Liver (tissue), 9 donors: ENCODE data around the gene EFNA2. TPM values are rescaled to one million over a fixed set of nuclear protein-coding genes. Genes with fewer than 3 reads are reported as not detected.

Experiments used
- DNase-seq: peaks from one replicate; pipeline ENCODE4 v3.0.0-alpha.2; 2017; ENCODE audit warnings: low spot score
- H3K27ac ChIP-seq, 2 donors: one replicate each; pipeline ENCODE4 v1.7.0; 2013; ENCODE audit warnings: inconsistent platforms in 2 of 2, low read length in 2 of 2, control low read depth in 1 of 2, low read depth in 1 of 2, mild to moderate bottlenecking in 1 of 2
- H3K27me3 ChIP-seq, 4 donors: one replicate each; pipeline versions ENCODE4 v1.6.1 to v1.7.0; 2013; ENCODE audit warnings: low read length in 3 of 4, inconsistent platforms in 1 of 4, mild to moderate bottlenecking in 1 of 4, moderate library complexity in 1 of 4; ENCODE audit not compliant: control insufficient read depth in 4 of 4, insufficient read depth in 4 of 4
- H3K36me3 ChIP-seq, 4 donors: one replicate each; pipeline versions ENCODE4 v1.6.1 to v1.7.0; 2013; ENCODE audit warnings: low read length in 3 of 4, mild to moderate bottlenecking in 3 of 4, low read depth in 1 of 4, moderate library complexity in 1 of 4; ENCODE audit not compliant: control insufficient read depth in 4 of 4, insufficient read depth in 3 of 4
- H3K4me1 ChIP-seq, 4 donors: one replicate each; pipeline versions ENCODE4 v1.6.1 to v1.7.0; 2013; ENCODE audit warnings: low read length in 3 of 4, mild to moderate bottlenecking in 3 of 4, moderate library complexity in 1 of 4; ENCODE audit not compliant: control insufficient read depth in 4 of 4, insufficient read depth in 4 of 4
- H3K4me3 ChIP-seq, 3 donors: one replicate each; pipeline versions ENCODE4 v1.6.1 to v1.7.0; 2013; ENCODE audit warnings: low read length in 3 of 3, control low read depth in 1 of 3, low read depth in 1 of 3, mild to moderate bottlenecking in 1 of 3
- H3K9ac ChIP-seq, 2 donors: one replicate each; pipeline ENCODE4 v1.7.0; 2013; ENCODE audit warnings: low read length in 2 of 2, mild to moderate bottlenecking in 2 of 2, moderate library complexity in 2 of 2, control low read depth in 1 of 2, low read depth in 1 of 2
- H3K9me3 ChIP-seq, 4 donors: one replicate each; pipeline versions ENCODE4 v1.6.1 to v1.7.0; 2013; ENCODE audit warnings: low read length in 3 of 4; ENCODE audit not compliant: control insufficient read depth in 4 of 4
- EGR1 ChIP-seq, 2 donors: IDR thresholded peaks; 2 replicates each; pipeline ENCODE4 v1.6.1; 2016 to 2018; ENCODE audit warnings: antibody characterized with exemption in 2 of 2, low read depth in 2 of 2
- FOXA1 ChIP-seq: IDR thresholded peaks from 2 replicates; pipeline ENCODE4 v1.6.1; 2016; ENCODE audit warnings: antibody characterized with exemption
- FOXA2 ChIP-seq: IDR thresholded peaks from 2 replicates; pipeline ENCODE4 v1.6.1; 2016; ENCODE audit warnings: antibody characterized with exemption
- GABPA ChIP-seq, 2 donors: IDR thresholded peaks in 1 of 2; conservative IDR thresholded peaks in 1 of 2; 2 replicates each; pipeline ENCODE4 v1.6.1; 2016; ENCODE audit warnings: antibody characterized with exemption in 2 of 2, mild to moderate bottlenecking in 1 of 2, moderate library complexity in 1 of 2
- HNF4A ChIP-seq, 2 donors: conservative IDR thresholded peaks; 2 replicates each; pipeline ENCODE4 v1.6.1; 2016; ENCODE audit warnings: antibody characterized with exemption in 2 of 2, mild to moderate bottlenecking in 2 of 2
- HNF4G ChIP-seq: IDR thresholded peaks from 2 replicates; pipeline ENCODE4 v1.6.1; 2016; ENCODE audit warnings: antibody characterized with exemption
- JUND ChIP-seq, 2 donors: IDR thresholded peaks; 2 replicates each; pipeline ENCODE4 v1.6.1; 2016; ENCODE audit warnings: antibody characterized with exemption in 2 of 2
- NR2F2 ChIP-seq: IDR thresholded peaks from 2 replicates; pipeline ENCODE4 v1.6.1; 2016; ENCODE audit warnings: antibody characterized with exemption
- RAD21 ChIP-seq, 2 donors: IDR thresholded peaks; 2 replicates each; pipeline ENCODE4 v1.6.1; 2016; ENCODE audit warnings: antibody characterized with exemption in 2 of 2, mild to moderate bottlenecking in 2 of 2
- RXRA ChIP-seq, 2 donors: IDR thresholded peaks; 2 replicates each; pipeline ENCODE4 v1.6.1; 2017 to 2018; ENCODE audit warnings: antibody characterized with exemption in 2 of 2, mild to moderate bottlenecking in 1 of 2
- SP1 ChIP-seq: IDR thresholded peaks from 2 replicates; pipeline ENCODE4 v1.6.1; 2018; ENCODE audit warnings: antibody characterized with exemption, mild to moderate bottlenecking
- TAF1 ChIP-seq: conservative IDR thresholded peaks from 2 replicates; pipeline ENCODE4 v1.6.1; 2016; ENCODE audit warnings: antibody characterized with exemption, mild to moderate bottlenecking
- YY1 ChIP-seq: IDR thresholded peaks from 2 replicates; pipeline ENCODE4 v1.6.1; 2016; ENCODE audit warnings: antibody characterized with exemption, mild to moderate bottlenecking
- WGBS: extraction: QIAGEN DNeasy Blood & Tissue Kit; methylation state at CpG from one replicate; pipeline ENCODE4 v1.1.7; 2013; 5-methylcytosine and 5-hydroxymethylcytosine counted together
- polyA plus RNA-seq, 2 donors: library from polyadenylated mRNA; stranded (reverse) in 1 of 2; unstranded in 1 of 2; fragments of 200-250 nt in 1 of 2; fragments of >200 nt in 1 of 2; fragmentation: Nextera tagmentation in 1 of 2; extraction: Ambion mirVana in 1 of 2; gene quantifications; one replicate each; pipeline versions ENCODE4 v1.2.1 to v1.2.3, GENCODE V29; 2013 to 2015
- total RNA-seq, 2 donors: library from RNA; depleted of rRNA; stranded (reverse); fragments of >200 nt; gene quantifications; one replicate each; pipeline ENCODE4 v1.2.3, GENCODE V29; 2014
- TF ChIP-seq, protein P1 (sequence below): IDR thresholded peaks from 2 replicates; pipeline ENCODE4 v1.6.1; 2016; ENCODE audit warnings: antibody characterized with exemption
- TF ChIP-seq, protein P2 (sequence below): IDR thresholded peaks from 2 replicates; pipeline ENCODE4 v1.6.1; 2016; ENCODE audit warnings: antibody characterized with exemption
- TF ChIP-seq, protein P3 (sequence below): IDR thresholded peaks from 2 replicates; pipeline ENCODE4 v1.6.1; 2016; ENCODE audit warnings: antibody characterized with exemption
- TF ChIP-seq, protein P4 (sequence below): fragments of 150-350 bp; IDR thresholded peaks from 2 replicates; pipeline ENCODE4 v1.5.1; 2017; ENCODE audit warnings: improper control_type of control experiment, low read depth, low read length; ENCODE audit not compliant: missing input control
- TF ChIP-seq, protein P5 (sequence below): IDR thresholded peaks from 2 replicates; pipeline ENCODE4 v1.6.1; 2016; ENCODE audit warnings: antibody characterized with exemption, mild to moderate bottlenecking
- donor health status: healthy.
- donor health status: healthy.
- donor health status: healthy.
- donor health status: healthy.
- donor health status: healthy.

Gene EFNA2
- total and polyA plus RNA-seq, 4 donors = 0.98 to 9.8 (median 4.3) TPM

DNA sequence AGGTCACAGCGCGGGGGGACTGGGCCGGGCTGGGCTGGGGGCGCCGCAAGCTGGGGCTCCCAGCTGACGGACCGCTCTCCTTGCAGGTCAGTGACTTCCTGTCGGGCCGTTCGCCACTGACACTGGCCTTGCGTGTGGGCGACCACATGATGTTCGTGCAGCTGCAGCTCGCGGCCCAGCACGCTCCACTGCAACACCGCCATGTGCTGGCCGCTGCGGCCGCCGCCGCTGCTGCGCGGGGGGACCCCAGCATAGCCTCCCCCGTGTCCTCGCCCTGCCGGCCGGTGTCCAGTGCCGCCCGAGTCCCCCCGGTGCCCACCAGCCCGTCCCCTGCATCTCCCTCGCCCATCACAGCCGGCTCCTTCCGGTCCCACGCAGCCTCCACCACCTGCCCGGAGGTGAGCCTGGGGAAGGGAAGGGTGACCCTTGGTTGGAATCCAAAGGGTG lies 31.6 kb upstream of the EFNA2 start:
- 57% methylated on average over 37 of the region's 37 CpGs for WGBS
- Histone ChIP-seq H3K9me3 (no peaks in the 10 kb centered on the region), H3K9ac (no peak overlapping the region), H3K27ac (peak overlapping the region; percentile 90 to 97), H3K4me1 (peaks cover 15 to 70% (median 42%) of the 10 kb centered on the region in 4 donors), H3K36me3 (peaks cover 20 to 30% (median 23%) of the 10 kb centered on the region in 4 donors), H3K4me3 (peak overlapping the region in 1 of 3 donors; percentile 75), H3K27me3 (no peaks in the 10 kb centered on the region)
- no peak for DNase-seq
- TF ChIP-seq TAF1 = no peak
- TF ChIP-seq FOXA2 = no peak
- TF ChIP-seq, protein P1, sequence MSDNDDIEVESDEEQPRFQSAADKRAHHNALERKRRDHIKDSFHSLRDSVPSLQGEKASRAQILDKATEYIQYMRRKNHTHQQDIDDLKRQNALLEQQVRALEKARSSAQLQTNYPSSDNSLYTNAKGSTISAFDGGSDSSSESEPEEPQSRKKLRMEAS = no peak
- TF ChIP-seq, protein P2, sequence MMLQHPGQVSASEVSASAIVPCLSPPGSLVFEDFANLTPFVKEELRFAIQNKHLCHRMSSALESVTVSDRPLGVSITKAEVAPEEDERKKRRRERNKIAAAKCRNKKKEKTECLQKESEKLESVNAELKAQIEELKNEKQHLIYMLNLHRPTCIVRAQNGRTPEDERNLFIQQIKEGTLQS = no peak
- TF ChIP-seq SP1 = no peak
- no peak for TF ChIP-seq YY1
- no peak for TF ChIP-seq HNF4G
- TF ChIP-seq GABPA (IDR thresholded peaks at IDR 0.05 in 1 of 2, conservative IDR thresholded peaks at IDR 0.05 in 1 of 2) = no peak
- TF ChIP-seq EGR1 (IDR thresholded peaks at IDR 0.05; ENCODE audit: low read depth in 2 of 2) = no peak
- TF ChIP-seq, protein P3, sequence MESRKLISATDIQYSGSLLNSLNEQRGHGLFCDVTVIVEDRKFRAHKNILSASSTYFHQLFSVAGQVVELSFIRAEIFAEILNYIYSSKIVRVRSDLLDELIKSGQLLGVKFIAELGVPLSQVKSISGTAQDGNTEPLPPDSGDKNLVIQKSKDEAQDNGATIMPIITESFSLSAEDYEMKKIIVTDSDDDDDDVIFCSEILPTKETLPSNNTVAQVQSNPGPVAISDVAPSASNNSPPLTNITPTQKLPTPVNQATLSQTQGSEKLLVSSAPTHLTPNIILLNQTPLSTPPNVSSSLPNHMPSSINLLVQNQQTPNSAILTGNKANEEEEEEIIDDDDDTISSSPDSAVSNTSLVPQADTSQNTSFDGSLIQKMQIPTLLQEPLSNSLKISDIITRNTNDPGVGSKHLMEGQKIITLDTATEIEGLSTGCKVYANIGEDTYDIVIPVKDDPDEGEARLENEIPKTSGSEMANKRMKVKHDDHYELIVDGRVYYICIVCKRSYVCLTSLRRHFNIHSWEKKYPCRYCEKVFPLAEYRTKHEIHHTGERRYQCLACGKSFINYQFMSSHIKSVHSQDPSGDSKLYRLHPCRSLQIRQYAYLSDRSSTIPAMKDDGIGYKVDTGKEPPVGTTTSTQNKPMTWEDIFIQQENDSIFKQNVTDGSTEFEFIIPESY = no peak
- TF ChIP-seq RXRA (IDR thresholded peaks at IDR 0.05) = no peak
- TF ChIP-seq FOXA1 = no peak
- TF ChIP-seq, protein P4, sequence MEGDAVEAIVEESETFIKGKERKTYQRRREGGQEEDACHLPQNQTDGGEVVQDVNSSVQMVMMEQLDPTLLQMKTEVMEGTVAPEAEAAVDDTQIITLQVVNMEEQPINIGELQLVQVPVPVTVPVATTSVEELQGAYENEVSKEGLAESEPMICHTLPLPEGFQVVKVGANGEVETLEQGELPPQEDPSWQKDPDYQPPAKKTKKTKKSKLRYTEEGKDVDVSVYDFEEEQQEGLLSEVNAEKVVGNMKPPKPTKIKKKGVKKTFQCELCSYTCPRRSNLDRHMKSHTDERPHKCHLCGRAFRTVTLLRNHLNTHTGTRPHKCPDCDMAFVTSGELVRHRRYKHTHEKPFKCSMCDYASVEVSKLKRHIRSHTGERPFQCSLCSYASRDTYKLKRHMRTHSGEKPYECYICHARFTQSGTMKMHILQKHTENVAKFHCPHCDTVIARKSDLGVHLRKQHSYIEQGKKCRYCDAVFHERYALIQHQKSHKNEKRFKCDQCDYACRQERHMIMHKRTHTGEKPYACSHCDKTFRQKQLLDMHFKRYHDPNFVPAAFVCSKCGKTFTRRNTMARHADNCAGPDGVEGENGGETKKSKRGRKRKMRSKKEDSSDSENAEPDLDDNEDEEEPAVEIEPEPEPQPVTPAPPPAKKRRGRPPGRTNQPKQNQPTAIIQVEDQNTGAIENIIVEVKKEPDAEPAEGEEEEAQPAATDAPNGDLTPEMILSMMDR = no peak
- no peak for TF ChIP-seq RAD21 (IDR thresholded peaks at IDR 0.05)
- no peak for TF ChIP-seq JUND (IDR thresholded peaks at IDR 0.05)
- no peak for TF ChIP-seq HNF4A (conservative IDR thresholded peaks at IDR 0.05)
- no peak for TF ChIP-seq NR2F2

DNA sequence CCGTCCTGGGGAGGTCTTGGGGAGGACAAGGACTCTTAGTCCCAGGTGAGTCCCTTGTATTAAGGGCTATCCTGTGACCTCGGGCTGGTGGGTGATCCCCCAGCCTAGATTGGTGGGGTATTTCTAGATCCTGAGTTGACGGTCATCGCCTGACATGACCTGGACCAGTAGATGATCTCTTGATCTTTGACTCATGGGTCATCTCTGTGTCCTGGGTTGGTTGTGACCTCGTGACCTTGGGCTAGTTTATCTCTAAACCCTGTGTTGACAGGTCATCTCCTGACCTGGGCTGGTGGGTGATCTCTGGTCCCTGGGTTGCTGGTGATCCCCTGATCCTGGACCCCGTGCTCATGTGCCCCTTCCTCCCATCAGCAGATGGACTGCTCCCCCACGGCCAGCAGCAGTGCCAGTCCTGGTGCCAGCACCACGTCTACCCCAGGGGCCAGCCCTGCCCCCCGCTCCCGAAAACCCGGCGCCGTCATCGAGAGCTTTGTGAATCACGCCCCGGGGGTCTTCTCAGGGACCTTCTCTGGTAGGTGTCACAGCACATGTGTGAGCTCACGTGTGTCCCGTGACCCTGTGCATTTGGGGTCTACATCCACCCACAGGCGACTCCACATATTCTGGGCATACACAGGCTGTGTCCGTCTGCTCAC lies 31.0 kb upstream of the EFNA2 start:
- Histone ChIP-seq H3K27me3 (no peaks in the 10 kb centered on the region), H3K36me3 (peaks cover 20 to 30% (median 23%) of the 10 kb centered on the region in 4 donors), H3K9me3 (no peaks in the 10 kb centered on the region), H3K9ac (no peak overlapping the region), H3K4me1 (peaks cover 18 to 75% (median 46%) of the 10 kb centered on the region in 4 donors), H3K27ac (peak overlapping the region; percentile 90 to 97), H3K4me3 (no peak overlapping the region)
- WGBS = 66% methylated on average over 20 of the region's 20 CpGs
- no peak for DNase-seq
- TF ChIP-seq YY1 (no peak), HNF4A (conservative IDR thresholded peaks at IDR 0.05) (peak; percentile 97 to 98), GABPA (IDR thresholded peaks at IDR 0.05 in 1 of 2, conservative IDR thresholded peaks at IDR 0.05 in 1 of 2) (no peak), FOXA1 (no peak), SP1 (peak; percentile 65), EGR1 (IDR thresholded peaks at IDR 0.05; ENCODE audit: low read depth in 2 of 2) (no peak), RAD21 (IDR thresholded peaks at IDR 0.05) (peak in 1 of 2 donors; percentile 10), RXRA (IDR thresholded peaks at IDR 0.05) (peak; percentile 98 to 99), NR2F2 (peak; percentile 100), FOXA2 (peak; percentile 67), TAF1 (no peak), HNF4G (peak; percentile 84), JUND (IDR thresholded peaks at IDR 0.05) (peak in 1 of 2 donors; percentile 52)
- TF ChIP-seq, protein P3 = no peak
- TF ChIP-seq, protein P1 = peak; percentile 49
- TF ChIP-seq, protein P5, sequence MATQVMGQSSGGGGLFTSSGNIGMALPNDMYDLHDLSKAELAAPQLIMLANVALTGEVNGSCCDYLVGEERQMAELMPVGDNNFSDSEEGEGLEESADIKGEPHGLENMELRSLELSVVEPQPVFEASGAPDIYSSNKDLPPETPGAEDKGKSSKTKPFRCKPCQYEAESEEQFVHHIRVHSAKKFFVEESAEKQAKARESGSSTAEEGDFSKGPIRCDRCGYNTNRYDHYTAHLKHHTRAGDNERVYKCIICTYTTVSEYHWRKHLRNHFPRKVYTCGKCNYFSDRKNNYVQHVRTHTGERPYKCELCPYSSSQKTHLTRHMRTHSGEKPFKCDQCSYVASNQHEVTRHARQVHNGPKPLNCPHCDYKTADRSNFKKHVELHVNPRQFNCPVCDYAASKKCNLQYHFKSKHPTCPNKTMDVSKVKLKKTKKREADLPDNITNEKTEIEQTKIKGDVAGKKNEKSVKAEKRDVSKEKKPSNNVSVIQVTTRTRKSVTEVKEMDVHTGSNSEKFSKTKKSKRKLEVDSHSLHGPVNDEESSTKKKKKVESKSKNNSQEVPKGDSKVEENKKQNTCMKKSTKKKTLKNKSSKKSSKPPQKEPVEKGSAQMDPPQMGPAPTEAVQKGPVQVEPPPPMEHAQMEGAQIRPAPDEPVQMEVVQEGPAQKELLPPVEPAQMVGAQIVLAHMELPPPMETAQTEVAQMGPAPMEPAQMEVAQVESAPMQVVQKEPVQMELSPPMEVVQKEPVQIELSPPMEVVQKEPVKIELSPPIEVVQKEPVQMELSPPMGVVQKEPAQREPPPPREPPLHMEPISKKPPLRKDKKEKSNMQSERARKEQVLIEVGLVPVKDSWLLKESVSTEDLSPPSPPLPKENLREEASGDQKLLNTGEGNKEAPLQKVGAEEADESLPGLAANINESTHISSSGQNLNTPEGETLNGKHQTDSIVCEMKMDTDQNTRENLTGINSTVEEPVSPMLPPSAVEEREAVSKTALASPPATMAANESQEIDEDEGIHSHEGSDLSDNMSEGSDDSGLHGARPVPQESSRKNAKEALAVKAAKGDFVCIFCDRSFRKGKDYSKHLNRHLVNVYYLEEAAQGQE = no peak
- TF ChIP-seq, protein P2 = no peak
